Measurements from ENCODE around the gene RGL4.
"Not testable (repeated sequence)": the region's sequence is repeated elsewhere in the genome, so short reads cannot be mapped to it uniquely, and the experiment has no call there.

RGL4 gene

GRCh38 chr22:23690713-23691112 is at the start of gene RGL4:
Gene RGL4, plus strand, starts transcription at chr22:23691013. Its CDS starts 1,018 bp downstream, at chr22:23692031.
- DNase-seq (ENCODE audit: low read depth in 3 of 3) = no peak

- DNase-seq (ENCODE audit: low read depth in 3 of 3) = not testable (repeated sequence)
Measured at GRCh38 chr22:23646526-23646925, 44.3 kb upstream of the RGL4 start.

- no peak for DNase-seq (ENCODE audit: low read depth in 3 of 3)
Measured at GRCh38 chr22:23649071-23649501, 41.7 kb upstream of the RGL4 start.

GRCh38 chr22:23651676-23652075 is 39.1 kb upstream of the RGL4 start:
- DNase-seq (ENCODE audit: low read depth in 3 of 3) = no peak

- DNase-seq (ENCODE audit: low read depth in 3 of 3) = no peak
Measured at GRCh38 chr22:23652286-23652685, 38.5 kb upstream of the RGL4 start.

GRCh38 chr22:23652711-23653110 is 38.1 kb upstream of the RGL4 start:
- DNase-seq (ENCODE audit: low read depth in 3 of 3) = no peak

GRCh38 chr22:23655891-23656475 is 34.8 kb upstream of the RGL4 start:
- no peak for DNase-seq (ENCODE audit: low read depth in 3 of 3)

- no peak for DNase-seq (ENCODE audit: low read depth in 3 of 3)
Measured at GRCh38 chr22:23657727-23658126, 33.1 kb upstream of the RGL4 start.

- DNase-seq (ENCODE audit: low read depth in 3 of 3) = not testable (repeated sequence)
Measured at GRCh38 chr22:23660381-23660780, 30.4 kb upstream of the RGL4 start.

- DNase-seq (ENCODE audit: low read depth in 3 of 3) = no peak
Measured at GRCh38 chr22:23670378-23671295, 20.2 kb upstream of the RGL4 start.

GRCh38 chr22:23671387-23671786 is 19.4 kb upstream of the RGL4 start:
- DNase-seq (ENCODE audit: low read depth in 3 of 3) = not testable (repeated sequence)

- not testable (repeated sequence) for DNase-seq (ENCODE audit: low read depth in 3 of 3)
Measured at GRCh38 chr22:23672307-23673049, 18.3 kb upstream of the RGL4 start.

GRCh38 chr22:23673050-23673620 is 17.7 kb upstream of the RGL4 start:
- no peak for DNase-seq (ENCODE audit: low read depth in 3 of 3)

- DNase-seq (ENCODE audit: low read depth in 3 of 3) = no peak
Measured at GRCh38 chr22:23673826-23674690, 16.8 kb upstream of the RGL4 start.

GRCh38 chr22:23674886-23675501 is 15.8 kb upstream of the RGL4 start:
- not testable (repeated sequence) for DNase-seq (ENCODE audit: low read depth in 3 of 3)

GRCh38 chr22:23675502-23676415 is 15.1 kb upstream of the RGL4 start:
- no peak for DNase-seq (ENCODE audit: low read depth in 3 of 3)

GRCh38 chr22:23676841-23677700 is 13.7 kb upstream of the RGL4 start:
- DNase-seq (ENCODE audit: low read depth in 3 of 3) = not testable (repeated sequence)

GRCh38 chr22:23677701-23677995 is 13.2 kb upstream of the RGL4 start:
- DNase-seq (ENCODE audit: low read depth in 3 of 3) = no peak

GRCh38 chr22:23678133-23678532 is 12.7 kb upstream of the RGL4 start:
- no peak for DNase-seq (ENCODE audit: low read depth in 3 of 3)
